Left ventricle myocardium superior (tissue), 1 donor: ENCODE results near the gene SOWAHA. TPM values are rescaled to one million over a fixed set of nuclear protein-coding genes. Genes with fewer than 3 reads are reported as not detected.

ENCODE experiments used
- ATAC-seq: fragments of 200-7000 bp; cut with Tn5 transposase; one replicate; pipeline ENCODE4 v1.9.1; 2020; ENCODE audit warnings: mild to moderate bottlenecking, moderate library complexity
- DNase-seq: peaks from one replicate; pipeline ENCODE4 v3.0.0-alpha.2; 2020
- intact Hi-C: fragments of 100-400 bp; cut with micrococcal nuclease; formaldehyde crosslinking; loops from one replicate; pipeline ENCODE4 v1.11.0; 2022
- long read RNA-seq: library from polyadenylated mRNA; unstranded; transcript quantifications from one replicate; pipeline ENCODE4 v2.0.0, GENCODE V29; 2021
- total RNA-seq: library from RNA; stranded (reverse); fragmentation: NEBNext Ultra II Directional; extraction: Animal tissue kit (Norgen Biotek cat#: 25700); gene quantifications from one replicate; pipeline ENCODE4 v1.2.1, GENCODE V29; 2021
- donor health status: DM: no; HTN: yes; CAD: no; lungs with severe emphysema.

Gene SOWAHA
- total RNA-seq = 0.17 TPM
- long read RNA-seq = 0 reads

GRCh38 chr5:132812781-132813598, at the start of gene SOWAHA:
SOWAHA (plus strand) TSS chr5:132813302; CDS start chr5:132813622, 320 bp downstream.
- intact Hi-C loops = no loop called here
- ATAC-seq (no peak), DNase-seq (no peak)

DNA sequence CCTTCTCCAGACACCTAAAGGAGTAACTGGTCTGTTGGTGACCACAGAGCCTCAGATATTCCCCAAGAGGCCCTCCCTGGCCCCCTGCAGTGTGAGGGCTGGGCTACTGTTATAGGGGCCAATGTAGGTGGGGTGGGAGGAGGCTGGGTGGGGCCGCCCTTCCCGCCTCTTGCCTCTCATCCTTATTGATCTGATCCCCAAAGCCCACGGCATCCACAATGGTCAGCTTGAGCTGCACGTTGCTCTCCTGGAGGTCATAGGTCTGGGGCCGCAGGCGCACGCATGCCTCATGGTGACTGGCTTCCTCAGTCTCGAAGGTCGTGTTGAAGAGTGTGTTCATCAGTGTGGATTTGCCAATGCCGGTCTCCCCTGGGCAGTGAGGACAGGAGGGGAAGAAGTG, 49.1 kb upstream of the SOWAHA start:
- intact Hi-C loops = no loop called here
- DNase-seq (no peak), ATAC-seq (no peak)

DNA sequence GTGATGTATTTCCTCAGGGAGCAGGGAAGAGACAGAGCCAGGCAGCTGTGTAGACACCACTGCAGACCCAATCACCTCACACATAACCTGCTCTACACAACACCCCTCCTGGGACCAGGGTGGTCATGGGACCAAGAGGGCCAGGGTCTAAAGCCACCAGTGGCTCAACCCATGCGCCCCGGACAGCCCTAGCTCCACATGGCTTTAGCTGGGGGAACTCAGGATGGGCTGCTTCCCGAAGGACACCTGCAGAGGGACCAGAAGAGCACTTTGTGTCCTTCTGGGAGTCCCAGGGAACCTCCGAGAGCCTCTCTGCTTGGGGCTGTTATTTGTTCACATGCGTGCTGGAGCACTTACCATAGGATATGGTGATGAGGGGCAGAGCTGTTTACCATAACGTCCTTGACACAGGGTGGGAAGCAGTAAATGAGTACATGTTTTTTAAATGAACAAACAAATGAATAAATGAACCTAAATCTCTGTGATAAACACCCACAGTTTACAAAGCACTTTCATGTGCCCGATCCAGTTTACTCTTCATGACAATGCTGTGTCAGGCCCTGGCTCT, 48.3 kb upstream of the SOWAHA start:
- ATAC-seq (no peak), DNase-seq (no peak)
- intact Hi-C loops = no loop called here

GRCh38 chr5:132765311-132766019, 47.6 kb upstream of the SOWAHA start:
- DNase-seq = peak; percentile 55

GRCh38 chr5:132766020-132766805, 46.9 kb upstream of the SOWAHA start:
- DNase-seq (no peak), ATAC-seq (no peak)
- intact Hi-C loops = no loop called here

More at GRCh38 chr5:132765311-132766019, 47.6 kb upstream of the SOWAHA start:
- ATAC-seq = peak; percentile 47
- intact Hi-C loops = no loop called here

DNA sequence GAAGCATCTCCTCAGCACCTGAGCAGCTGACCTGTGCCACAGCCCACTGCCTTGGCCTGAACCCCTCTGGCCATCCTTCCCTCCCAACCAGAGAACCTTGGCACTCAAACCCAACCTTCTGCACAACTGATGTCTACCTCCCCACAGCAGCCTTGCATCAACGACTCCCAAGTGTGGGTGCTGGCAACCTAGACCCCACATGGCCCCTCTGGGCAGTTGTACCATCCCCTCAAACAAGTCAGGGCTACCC, 46.4 kb upstream of the SOWAHA start:
- ATAC-seq (no peak), DNase-seq (no peak)
- intact Hi-C loops = no loop called here

DNA sequence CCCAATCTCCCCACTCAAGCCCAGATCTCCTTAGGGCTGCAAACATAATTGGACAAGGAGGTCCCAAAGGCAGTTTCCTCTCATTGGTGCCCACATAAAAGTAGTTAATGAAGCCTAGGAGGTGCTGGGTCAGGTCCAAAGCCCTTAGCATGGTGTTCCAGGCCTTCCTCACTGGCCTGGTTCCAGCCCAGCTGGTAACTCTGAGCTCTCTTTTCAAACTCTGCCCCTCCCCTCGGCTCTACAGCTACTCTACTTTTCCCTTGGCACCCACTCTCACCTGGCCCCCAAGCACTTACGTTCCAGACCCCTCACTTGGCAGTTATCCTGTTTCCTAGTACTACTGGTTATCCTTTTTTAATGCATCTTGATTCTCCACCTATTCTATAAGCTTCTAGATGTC, 46.0 kb upstream of the SOWAHA start:
- intact Hi-C loops = no loop called here
- DNase-seq (peak; percentile 56), ATAC-seq (peak; percentile 19)

GRCh38 chr5:132768485-132768868, 44.6 kb upstream of the SOWAHA start:
- DNase-seq (no peak), ATAC-seq (no peak)
- intact Hi-C loops = no loop called here

- intact Hi-C loops = no loop called here
These were observed 42.5 kb upstream of the SOWAHA start for GRCh38 chr5:132770476-132771159.

DNA sequence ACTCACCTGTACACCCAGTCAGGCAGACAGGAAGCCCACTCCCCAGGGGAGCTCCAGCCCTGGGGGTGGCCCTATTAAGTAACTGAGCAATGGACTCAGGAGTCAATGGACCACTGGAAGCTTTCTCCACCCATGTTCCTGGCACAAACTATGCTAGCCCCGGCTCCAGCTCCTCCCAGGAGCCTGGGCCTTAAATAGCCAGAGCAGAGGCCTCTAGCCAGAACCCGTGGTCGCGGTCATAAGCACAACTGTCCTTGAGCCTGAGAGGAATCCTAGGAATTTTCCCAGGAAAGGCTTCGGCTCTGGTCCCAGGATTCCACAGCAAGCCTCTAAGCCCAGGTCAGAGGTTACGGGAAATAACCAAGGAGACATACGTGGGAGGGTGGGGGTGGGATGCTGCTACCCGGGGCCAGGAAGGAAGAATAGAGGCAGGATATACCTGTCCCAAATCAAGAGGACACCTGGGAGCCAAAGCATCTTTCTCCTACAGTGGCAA, 41.6 kb upstream of the SOWAHA start:
- intact Hi-C loops = no loop called here
- peak; percentile 68 for DNase-seq
- peak; percentile 62 for ATAC-seq

More at GRCh38 chr5:132770476-132771159, 42.5 kb upstream of the SOWAHA start:
- DNase-seq = no peak
- ATAC-seq = no peak

GRCh38 chr5:132772291-132773070, 40.6 kb upstream of the SOWAHA start:
- no peak for DNase-seq
- intact Hi-C loops = no loop called here
- ATAC-seq = peak; percentile 21

GRCh38 chr5:132773114-132773513, 40.0 kb upstream of the SOWAHA start:
- intact Hi-C loops = no loop called here
- ATAC-seq = no peak
- DNase-seq = no peak

DNA sequence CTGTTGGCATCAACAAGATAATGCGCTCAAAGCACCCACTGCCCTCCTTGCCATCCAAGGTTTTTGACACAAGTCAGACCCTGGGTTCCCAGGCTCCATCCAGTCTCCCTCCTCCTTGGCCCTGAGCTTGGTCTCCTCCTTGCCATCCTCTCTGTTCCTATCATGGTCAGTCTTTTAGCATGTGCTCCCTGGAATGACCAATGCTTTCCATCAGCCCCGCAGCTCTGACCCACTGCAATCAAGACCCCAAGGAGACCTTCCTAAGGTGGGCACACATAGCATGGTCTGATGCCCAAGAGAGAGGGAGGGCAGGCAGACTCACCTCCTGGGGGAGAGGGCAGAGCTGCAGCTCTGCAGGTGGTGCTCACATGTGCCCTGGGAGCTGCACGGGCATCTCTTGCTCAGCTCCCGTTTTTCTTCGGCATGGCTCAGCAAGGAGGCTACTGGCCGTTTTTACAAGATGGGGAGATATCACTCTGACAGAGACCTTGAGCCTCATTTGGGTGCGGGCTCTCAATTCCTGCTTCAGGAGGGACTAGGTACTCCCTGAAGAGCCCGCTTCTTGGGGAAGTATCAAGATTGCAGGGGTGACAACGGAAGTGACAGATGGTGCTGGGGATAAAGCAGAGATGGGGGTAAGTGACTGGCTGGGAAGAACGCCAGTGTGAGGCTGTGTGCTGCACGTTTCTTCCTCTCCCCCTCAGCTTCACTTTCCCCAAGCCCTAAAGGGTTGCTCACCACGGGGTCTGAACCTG, 39.3 kb upstream of the SOWAHA start:
- intact Hi-C loops = no loop called here
- DNase-seq (no peak), ATAC-seq (no peak)

DNA sequence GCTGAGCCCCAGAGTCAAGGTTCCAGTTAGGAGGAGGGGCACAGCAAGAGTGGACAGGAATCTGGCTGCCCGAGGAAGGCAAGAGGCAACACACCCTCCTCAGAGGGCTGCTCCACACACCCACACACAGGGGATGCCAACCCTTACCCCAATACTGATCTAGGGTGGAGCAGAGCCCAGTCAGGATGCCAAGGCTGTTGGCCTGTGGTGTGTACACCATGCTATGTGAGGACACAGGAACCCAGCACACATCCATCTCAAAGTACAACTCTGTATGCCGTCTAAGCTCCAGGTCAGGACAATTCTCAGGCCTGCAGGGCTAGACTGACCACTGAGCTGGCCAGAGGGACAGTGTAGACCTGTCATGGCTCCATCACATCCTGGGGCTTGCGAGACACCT, 38.7 kb upstream of the SOWAHA start:
- intact Hi-C loops = no loop called here
- ATAC-seq (no peak), DNase-seq (no peak)

GRCh38 chr5:132774896-132775295, 38.2 kb upstream of the SOWAHA start:
- ATAC-seq (peak; percentile 22), DNase-seq (peak; percentile 48)
- intact Hi-C loops = no loop called here

- intact Hi-C loops = no loop called here
- no peak for ATAC-seq
- no peak for DNase-seq
These were observed 37.6 kb upstream of the SOWAHA start for GRCh38 chr5:132775476-132775961.

- intact Hi-C loops = no loop called here
- DNase-seq (peak; percentile 49), ATAC-seq (peak; percentile 67)
These were observed 36.8 kb upstream of the SOWAHA start for GRCh38 chr5:132776131-132776937.
